NCI-H1092 (cell line): ENCODE measurements around the gene THAP3.

ENCODE experiments used
- DNase-seq: peaks from one replicate; lab custom pipeline; 2025; lab: John Stamatoyannopoulos, UW

THAP3 gene

DNA sequence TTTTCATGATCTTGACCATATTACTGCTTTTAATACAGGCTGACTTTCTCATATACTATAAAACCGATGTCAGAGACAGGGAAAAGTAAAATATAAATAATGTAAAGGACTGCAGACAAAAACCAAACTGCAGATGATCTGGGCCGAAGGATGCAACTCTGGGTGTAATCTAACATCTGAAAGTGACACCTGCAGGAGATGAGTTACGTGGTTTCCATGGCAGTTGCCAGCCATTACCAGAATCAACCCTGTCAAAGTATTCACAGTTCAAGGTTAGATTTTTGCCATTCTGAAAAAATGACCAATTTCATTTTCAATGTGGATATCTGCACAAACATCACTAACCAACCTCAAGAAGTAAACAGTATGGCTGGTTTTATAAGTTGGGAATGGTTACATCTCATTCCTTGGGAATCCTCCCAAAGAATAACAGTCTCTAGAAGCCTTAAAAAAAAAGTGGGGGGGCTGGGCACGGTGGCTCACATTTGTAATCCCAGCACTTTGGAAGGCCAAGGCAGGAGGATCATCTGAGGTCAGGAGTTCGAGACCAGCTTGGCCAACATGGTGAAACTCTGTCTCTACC lies 49.2 kb downstream of the THAP3 start:
- no peak for DNase-seq

GRCh38 chr1:6674771-6675170 lies 50.1 kb downstream of the THAP3 start:
- no peak for DNase-seq

DNA sequence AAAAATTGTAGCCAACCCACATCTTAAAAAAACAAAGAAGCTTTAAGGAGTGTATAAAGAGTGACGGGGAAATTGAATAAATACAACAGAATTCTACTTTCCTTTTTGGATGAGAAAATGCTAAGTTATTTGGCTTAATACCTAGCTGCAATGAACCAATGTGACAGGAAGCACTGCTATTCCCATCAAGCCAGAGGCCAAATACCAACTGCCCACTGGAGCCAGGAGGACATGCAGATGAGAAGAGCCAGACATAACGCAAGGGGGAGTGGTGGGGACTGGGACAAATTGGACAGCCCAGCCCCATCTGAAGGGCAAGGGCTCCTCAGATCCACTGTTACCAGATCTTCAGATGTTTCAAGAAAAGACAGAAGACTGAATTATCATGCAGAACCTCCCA lies 51.3 kb downstream of the THAP3 start:
- DNase-seq: no peak
